ENCODE results near the gene WDR53.

GRCh38 chr3:196553551-196553950 lies 14.8 kb downstream of the WDR53 start:
- TF ChIP-seq CTCF (optimal IDR thresholded peaks at IDR 0.05 in 1 of 3, IDR thresholded peaks at IDR 0.05 in 1 of 3, conservative IDR thresholded peaks at IDR 0.05 in 1 of 3; ENCODE audit: extremely low read depth in 1 of 3, insufficient read depth in 2 of 3, low read length in 3 of 3), result no peak
- TF ChIP-seq EZH2 (IDR thresholded peaks at IDR 0.05; ENCODE audit: low read length), result no peak

All from keratinocyte (primary cell).